ENCODE results near the gene ESYT3.

The ESYT3 gene

GRCh38 chr3:138461896-138462295 lies 27.5 kb downstream of the ESYT3 start:
- Histone ChIP-seq H3K4me2 (ENCODE audit: low read length, poor library complexity, severe bottlenecking) (no peak overlapping the region), H3K4me3 (ENCODE audit: insufficient read depth in 1 of 2, low read depth in 1 of 2, low read length in 2 of 2) (no peak overlapping the region), H3K18ac (ENCODE audit: low read depth in 1 of 2, low read length in 2 of 2) (no peak overlapping the region), H3K14ac (ENCODE audit: low read length in 2 of 2) (no peak overlapping the region), H2BK120ac (ENCODE audit: low read depth, low read length) (no peak overlapping the region), H2BK12ac (ENCODE audit: low read length in 2 of 2) (no peak overlapping the region), H2BK15ac (ENCODE audit: low read depth, poor library complexity, severe bottlenecking) (no peak overlapping the region), H2AFZ (ENCODE audit: low read depth, low read length) (no peak overlapping the region), H2AK5ac (ENCODE audit: low read length, severe bottlenecking) (no peak overlapping the region), H3K79me1 (replicated peaks; ENCODE audit: low read length, poor library complexity, severe bottlenecking) (no peaks in the 10 kb centered on the region), H2BK5ac (ENCODE audit: low read depth, low read length, poor library complexity, severe bottlenecking) (no peak overlapping the region), H4K8ac (ENCODE audit: low read length) (no peak overlapping the region), H3K9me3 (ENCODE audit: control insufficient read depth, low read length) (no peaks in the 10 kb centered on the region), H3K27me3 (ENCODE audit: control insufficient read depth in 1 of 2, insufficient read depth in 1 of 2, low read length in 2 of 2) (peaks cover 0 to 16% of the 10 kb centered on the region in 2 experiments), H3K4ac (ENCODE audit: low read depth in 1 of 2, low read length in 2 of 2) (no peak overlapping the region), H3K4me1 (ENCODE audit: control insufficient read depth, insufficient read depth, low read depth, low read length) (peaks cover 12% of the 10 kb centered on the region), H3K27ac (ENCODE audit: low read length, poor library complexity, severe bottlenecking) (no peak overlapping the region), H3K23ac (ENCODE audit: low read length in 2 of 2) (no peak overlapping the region), H4K91ac (ENCODE audit: low read length) (no peak overlapping the region), H3K36me3 (ENCODE audit: control insufficient read depth in 1 of 2, insufficient read depth in 2 of 2, low read depth in 1 of 2, low read length in 2 of 2) (no peaks in the 10 kb centered on the region), H3K9ac (ENCODE audit: low read length) (no peak overlapping the region)
- no peak for DNase-seq
- 82% methylated on average over 3 of the region's 4 CpGs for WGBS

DNA sequence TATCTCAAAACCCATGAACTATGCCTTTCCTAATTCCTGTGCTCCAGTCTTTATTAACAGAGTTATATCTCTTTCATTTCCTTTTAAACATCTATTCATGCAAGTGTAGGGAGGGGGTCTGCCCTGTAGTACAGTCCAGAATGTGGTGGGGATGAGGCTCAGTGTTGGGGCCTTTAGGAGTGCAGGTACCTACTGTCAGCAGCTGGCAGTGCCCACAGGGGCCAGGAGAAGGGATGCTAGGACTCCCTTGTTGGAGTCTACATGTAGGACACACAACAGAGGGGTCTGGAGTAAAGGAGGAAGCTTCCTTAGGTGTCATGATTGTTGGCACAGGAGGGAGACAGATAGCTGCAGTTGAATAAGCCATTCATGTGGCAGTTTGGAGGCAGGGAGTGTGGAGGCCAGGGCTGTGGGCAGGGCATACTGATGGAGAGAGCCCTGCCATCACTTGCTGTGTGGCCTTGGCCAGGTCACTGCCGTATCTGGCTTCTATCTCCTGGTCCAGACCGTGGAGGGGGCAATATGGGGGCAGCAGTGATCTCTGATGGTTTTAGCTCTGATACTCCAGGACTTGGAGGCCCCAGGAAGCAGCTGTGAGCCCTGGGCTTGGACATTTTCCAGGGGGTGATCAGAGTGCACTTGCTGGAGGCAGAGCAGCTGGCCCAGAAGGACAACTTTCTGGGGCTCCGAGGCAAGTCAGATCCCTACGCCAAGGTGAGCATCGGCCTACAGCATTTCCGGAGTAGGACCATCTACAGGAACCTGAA lies 29.5 kb downstream of the ESYT3 start:
- no peaks in the 10 kb centered on the region for H3K9me3 ChIP-seq (ENCODE audit: control insufficient read depth, low read length)
- no peak overlapping the region for H3K23ac ChIP-seq (ENCODE audit: low read length in 2 of 2)
- H4K8ac ChIP-seq (ENCODE audit: low read length): no peak overlapping the region
- H3K4me1 ChIP-seq (ENCODE audit: control insufficient read depth, insufficient read depth, low read depth, low read length): peaks cover 15% of the 10 kb centered on the region
- 79% methylated on average over 6 of the region's 6 CpGs for WGBS
- H2BK120ac ChIP-seq (ENCODE audit: low read depth, low read length): no peak overlapping the region
- H3K79me1 ChIP-seq (replicated peaks; ENCODE audit: low read length, poor library complexity, severe bottlenecking): no peaks in the 10 kb centered on the region
- H2AFZ ChIP-seq (ENCODE audit: low read depth, low read length): no peak overlapping the region
- H3K9ac ChIP-seq (ENCODE audit: low read length): no peak overlapping the region
- H4K91ac ChIP-seq (ENCODE audit: low read length): no peak overlapping the region
- H3K36me3 ChIP-seq (ENCODE audit: control insufficient read depth in 1 of 2, insufficient read depth in 2 of 2, low read depth in 1 of 2, low read length in 2 of 2): no peaks in the 10 kb centered on the region
- no peak overlapping the region for H3K4ac ChIP-seq (ENCODE audit: low read depth in 1 of 2, low read length in 2 of 2)
- H3K27ac ChIP-seq (ENCODE audit: low read length, poor library complexity, severe bottlenecking): no peak overlapping the region
- H3K18ac ChIP-seq (ENCODE audit: low read depth in 1 of 2, low read length in 2 of 2): no peak overlapping the region
- H2BK15ac ChIP-seq (ENCODE audit: low read depth, poor library complexity, severe bottlenecking): no peak overlapping the region
- H2BK5ac ChIP-seq (ENCODE audit: low read depth, low read length, poor library complexity, severe bottlenecking): no peak overlapping the region
- no peak overlapping the region for H3K4me2 ChIP-seq (ENCODE audit: low read length, poor library complexity, severe bottlenecking)
- DNase-seq: no peak
- H3K14ac ChIP-seq (ENCODE audit: low read length in 2 of 2): peak overlapping the region in 1 of 2 experiments; percentile 53
- no peak overlapping the region for H2BK12ac ChIP-seq (ENCODE audit: low read length in 2 of 2)
- H2AK5ac ChIP-seq (ENCODE audit: low read length, severe bottlenecking): no peak overlapping the region
- peaks cover 0 to 16% of the 10 kb centered on the region in 2 experiments for H3K27me3 ChIP-seq (ENCODE audit: control insufficient read depth in 1 of 2, insufficient read depth in 1 of 2, low read length in 2 of 2)
- H3K4me3 ChIP-seq (ENCODE audit: insufficient read depth in 1 of 2, low read depth in 1 of 2, low read length in 2 of 2): no peak overlapping the region

DNA sequence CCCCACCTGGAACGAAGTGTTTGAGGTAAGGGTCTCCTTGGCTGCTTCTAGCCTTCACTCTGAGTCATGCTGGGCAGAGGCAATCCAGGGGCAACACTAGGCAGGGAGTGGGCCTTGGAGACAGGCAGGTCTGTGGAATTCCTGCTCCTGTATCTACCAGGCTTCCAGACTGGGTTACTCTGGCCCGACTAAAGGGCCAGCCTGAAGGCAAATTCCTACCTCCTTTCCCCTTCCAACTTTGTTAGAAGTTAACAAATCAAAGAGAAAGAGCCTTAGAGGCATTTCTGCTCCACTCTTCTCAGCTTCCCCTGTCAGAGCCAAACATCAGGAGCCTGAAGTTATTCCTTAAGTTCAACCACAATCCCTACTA lies 30.1 kb downstream of the ESYT3 start:
- H3K18ac ChIP-seq (ENCODE audit: low read depth in 1 of 2, low read length in 2 of 2): no peak overlapping the region
- H3K27ac ChIP-seq (ENCODE audit: low read length, poor library complexity, severe bottlenecking): no peak overlapping the region
- no peaks in the 10 kb centered on the region for H3K9me3 ChIP-seq (ENCODE audit: control insufficient read depth, low read length)
- H3K23ac ChIP-seq (ENCODE audit: low read length in 2 of 2): no peak overlapping the region
- H2AK5ac ChIP-seq (ENCODE audit: low read length, severe bottlenecking): no peak overlapping the region
- H3K36me3 ChIP-seq (ENCODE audit: control insufficient read depth in 1 of 2, insufficient read depth in 2 of 2, low read depth in 1 of 2, low read length in 2 of 2): no peaks in the 10 kb centered on the region
- no peak overlapping the region for H2AFZ ChIP-seq (ENCODE audit: low read depth, low read length)
- H3K4me3 ChIP-seq (ENCODE audit: insufficient read depth in 1 of 2, low read depth in 1 of 2, low read length in 2 of 2): no peak overlapping the region
- H2BK12ac ChIP-seq (ENCODE audit: low read length in 2 of 2): no peak overlapping the region
- no peak overlapping the region for H4K91ac ChIP-seq (ENCODE audit: low read length)
- H3K4ac ChIP-seq (ENCODE audit: low read depth in 1 of 2, low read length in 2 of 2): no peak overlapping the region
- no peak overlapping the region for H2BK120ac ChIP-seq (ENCODE audit: low read depth, low read length)
- no peak overlapping the region for H3K4me2 ChIP-seq (ENCODE audit: low read length, poor library complexity, severe bottlenecking)
- no peak overlapping the region for H3K14ac ChIP-seq (ENCODE audit: low read length in 2 of 2)
- no peak for DNase-seq
- peaks cover 18% of the 10 kb centered on the region for H3K4me1 ChIP-seq (ENCODE audit: control insufficient read depth, insufficient read depth, low read depth, low read length)
- peaks cover 0 to 16% of the 10 kb centered on the region in 2 experiments for H3K27me3 ChIP-seq (ENCODE audit: control insufficient read depth in 1 of 2, insufficient read depth in 1 of 2, low read length in 2 of 2)
- H3K9ac ChIP-seq (ENCODE audit: low read length): no peak overlapping the region
- H3K79me1 ChIP-seq (replicated peaks; ENCODE audit: low read length, poor library complexity, severe bottlenecking): no peaks in the 10 kb centered on the region
- no peak overlapping the region for H4K8ac ChIP-seq (ENCODE audit: low read length)
- 72% methylated on average over 2 of the region's 2 CpGs for WGBS
- H2BK15ac ChIP-seq (ENCODE audit: low read depth, poor library complexity, severe bottlenecking): no peak overlapping the region
- H2BK5ac ChIP-seq (ENCODE audit: low read depth, low read length, poor library complexity, severe bottlenecking): no peak overlapping the region

GRCh38 chr3:138465451-138465850 lies 31.0 kb downstream of the ESYT3 start:
- 94% methylated on average over 3 of the region's 3 CpGs for WGBS
- Histone ChIP-seq H3K14ac (ENCODE audit: low read length in 2 of 2) (no peak overlapping the region), H3K4ac (ENCODE audit: low read depth in 1 of 2, low read length in 2 of 2) (no peak overlapping the region), H2BK5ac (ENCODE audit: low read depth, low read length, poor library complexity, severe bottlenecking) (no peak overlapping the region), H2BK120ac (ENCODE audit: low read depth, low read length) (no peak overlapping the region), H4K91ac (ENCODE audit: low read length) (peak overlapping the region; percentile 59), H3K27ac (ENCODE audit: low read length, poor library complexity, severe bottlenecking) (no peak overlapping the region), H3K27me3 (ENCODE audit: control insufficient read depth in 1 of 2, insufficient read depth in 1 of 2, low read length in 2 of 2) (peaks cover 0 to 16% of the 10 kb centered on the region in 2 experiments), H3K23ac (ENCODE audit: low read length in 2 of 2) (no peak overlapping the region), H2AFZ (ENCODE audit: low read depth, low read length) (no peak overlapping the region), H3K9me3 (ENCODE audit: control insufficient read depth, low read length) (no peaks in the 10 kb centered on the region), H4K8ac (ENCODE audit: low read length) (no peak overlapping the region), H3K9ac (ENCODE audit: low read length) (no peak overlapping the region), H2AK5ac (ENCODE audit: low read length, severe bottlenecking) (no peak overlapping the region), H3K36me3 (ENCODE audit: control insufficient read depth in 1 of 2, insufficient read depth in 2 of 2, low read depth in 1 of 2, low read length in 2 of 2) (no peaks in the 10 kb centered on the region), H3K4me2 (ENCODE audit: low read length, poor library complexity, severe bottlenecking) (no peak overlapping the region), H3K4me3 (ENCODE audit: insufficient read depth in 1 of 2, low read depth in 1 of 2, low read length in 2 of 2) (no peak overlapping the region), H2BK12ac (ENCODE audit: low read length in 2 of 2) (no peak overlapping the region), H3K4me1 (ENCODE audit: control insufficient read depth, insufficient read depth, low read depth, low read length) (peaks cover 18% of the 10 kb centered on the region), H3K79me1 (replicated peaks; ENCODE audit: low read length, poor library complexity, severe bottlenecking) (no peaks in the 10 kb centered on the region), H2BK15ac (ENCODE audit: low read depth, poor library complexity, severe bottlenecking) (no peak overlapping the region), H3K18ac (ENCODE audit: low read depth in 1 of 2, low read length in 2 of 2) (no peak overlapping the region)
- no peak for DNase-seq
